Ishikawa (cell line): ENCODE results near the gene TACC2.

Experiments
- CEBPB ChIP-seq: IDR thresholded peaks from 2 replicates; pipeline ENCODE4 v1.6.1; 2012
- EP300 ChIP-seq: IDR thresholded peaks from 2 replicates; pipeline ENCODE4 v1.6.1; 2012; ENCODE audit warnings: borderline replicate concordance
- NFIC ChIP-seq: IDR thresholded peaks from 2 replicates; pipeline ENCODE4 v1.6.1; 2012
- TF ChIP-seq, protein P1 (sequence below): IDR thresholded peaks from 2 replicates; pipeline ENCODE4 v1.6.1; 2012; ENCODE audit warnings: low read depth, mild to moderate bottlenecking
- TF ChIP-seq, protein P2 (sequence below): IDR thresholded peaks from 2 replicates; pipeline ENCODE4 v1.6.1; 2012

DNA sequence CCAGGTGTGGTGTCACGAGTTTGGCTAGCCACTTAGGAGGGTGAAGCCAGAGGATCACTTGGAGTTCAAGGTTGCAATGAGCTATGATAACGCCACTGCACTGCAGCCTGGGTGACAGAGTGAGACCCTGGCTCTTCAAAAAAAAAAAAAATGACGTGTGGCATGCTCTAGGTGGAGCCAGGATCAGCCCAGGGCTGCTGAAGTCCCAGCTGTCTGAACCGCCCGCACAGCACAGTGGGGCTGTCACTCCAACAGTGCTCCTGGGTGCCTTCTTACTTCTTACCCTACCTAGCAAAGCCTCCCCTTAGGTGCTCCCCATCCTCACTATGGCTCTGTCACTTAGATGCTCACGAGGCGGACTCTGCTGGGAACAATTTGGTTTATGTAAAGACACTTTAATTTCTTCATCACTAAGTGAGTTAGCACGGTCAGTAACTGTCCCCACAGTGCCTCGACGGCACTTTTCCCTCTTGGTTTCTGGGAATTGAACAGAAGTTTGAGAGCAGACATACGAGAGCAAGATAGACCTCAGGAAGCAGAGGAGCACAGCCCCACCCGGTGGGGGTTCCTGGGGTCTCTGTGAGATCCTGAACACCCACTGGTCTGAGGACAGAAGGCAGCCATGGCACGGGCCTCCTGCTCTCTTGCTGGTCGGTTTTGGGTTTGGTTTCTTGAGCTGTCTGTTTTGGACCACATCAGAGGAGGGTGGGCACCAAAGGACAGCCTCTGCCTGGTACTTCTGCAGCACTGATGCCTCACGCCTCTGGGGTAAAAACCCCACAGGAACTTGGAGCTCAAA, 215.9 kb downstream of the TACC2 start:
- no peak for TF ChIP-seq EP300
- TF ChIP-seq, protein P1, sequence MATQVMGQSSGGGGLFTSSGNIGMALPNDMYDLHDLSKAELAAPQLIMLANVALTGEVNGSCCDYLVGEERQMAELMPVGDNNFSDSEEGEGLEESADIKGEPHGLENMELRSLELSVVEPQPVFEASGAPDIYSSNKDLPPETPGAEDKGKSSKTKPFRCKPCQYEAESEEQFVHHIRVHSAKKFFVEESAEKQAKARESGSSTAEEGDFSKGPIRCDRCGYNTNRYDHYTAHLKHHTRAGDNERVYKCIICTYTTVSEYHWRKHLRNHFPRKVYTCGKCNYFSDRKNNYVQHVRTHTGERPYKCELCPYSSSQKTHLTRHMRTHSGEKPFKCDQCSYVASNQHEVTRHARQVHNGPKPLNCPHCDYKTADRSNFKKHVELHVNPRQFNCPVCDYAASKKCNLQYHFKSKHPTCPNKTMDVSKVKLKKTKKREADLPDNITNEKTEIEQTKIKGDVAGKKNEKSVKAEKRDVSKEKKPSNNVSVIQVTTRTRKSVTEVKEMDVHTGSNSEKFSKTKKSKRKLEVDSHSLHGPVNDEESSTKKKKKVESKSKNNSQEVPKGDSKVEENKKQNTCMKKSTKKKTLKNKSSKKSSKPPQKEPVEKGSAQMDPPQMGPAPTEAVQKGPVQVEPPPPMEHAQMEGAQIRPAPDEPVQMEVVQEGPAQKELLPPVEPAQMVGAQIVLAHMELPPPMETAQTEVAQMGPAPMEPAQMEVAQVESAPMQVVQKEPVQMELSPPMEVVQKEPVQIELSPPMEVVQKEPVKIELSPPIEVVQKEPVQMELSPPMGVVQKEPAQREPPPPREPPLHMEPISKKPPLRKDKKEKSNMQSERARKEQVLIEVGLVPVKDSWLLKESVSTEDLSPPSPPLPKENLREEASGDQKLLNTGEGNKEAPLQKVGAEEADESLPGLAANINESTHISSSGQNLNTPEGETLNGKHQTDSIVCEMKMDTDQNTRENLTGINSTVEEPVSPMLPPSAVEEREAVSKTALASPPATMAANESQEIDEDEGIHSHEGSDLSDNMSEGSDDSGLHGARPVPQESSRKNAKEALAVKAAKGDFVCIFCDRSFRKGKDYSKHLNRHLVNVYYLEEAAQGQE, result no peak
- TF ChIP-seq CEBPB, result no peak
- no peak for TF ChIP-seq NFIC
- TF ChIP-seq, protein P2, sequence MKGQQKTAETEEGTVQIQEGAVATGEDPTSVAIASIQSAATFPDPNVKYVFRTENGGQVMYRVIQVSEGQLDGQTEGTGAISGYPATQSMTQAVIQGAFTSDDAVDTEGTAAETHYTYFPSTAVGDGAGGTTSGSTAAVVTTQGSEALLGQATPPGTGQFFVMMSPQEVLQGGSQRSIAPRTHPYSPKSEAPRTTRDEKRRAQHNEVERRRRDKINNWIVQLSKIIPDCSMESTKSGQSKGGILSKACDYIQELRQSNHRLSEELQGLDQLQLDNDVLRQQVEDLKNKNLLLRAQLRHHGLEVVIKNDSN, result no peak
